ENCODE results near the gene PLD1. TPM values are rescaled to one million over a fixed set of nuclear protein-coding genes. Genes with fewer than 3 reads are reported as not detected.

Gene PLD1
- total RNA-seq, 4 donors from 2014 or later, result 30.9 to 67.9 (median 56.0) TPM

GRCh38 chr3:171847133-171847532 lies 36.9 kb upstream of the PLD1 start:
- 62 to 72% methylated on average over 6 of the region's 6 CpGs for WGBS, 2 donors
- Histone ChIP-seq H3K27ac (no peak overlapping the region), H3K4me1 (no peaks in the 10 kb centered on the region), H3K36me3 (no peaks in the 10 kb centered on the region), H3K27me3 (no peaks in the 10 kb centered on the region), H3K9me3 (no peaks in the 10 kb centered on the region), H3K4me3 (no peak overlapping the region)
- TF ChIP-seq POLR2A (IDR thresholded peaks at IDR 0.05) (no peak), CTCF (IDR thresholded peaks at IDR 0.05) (no peak)
- intact Hi-C loops (cut with DNase I), result no loop called here
- no peak for DNase-seq

GRCh38 chr3:171846597-171846996 lies 36.3 kb upstream of the PLD1 start:
- WGBS, 2 donors, result 48 to 71% methylated on average over 2 of the region's 2 CpGs
- Histone ChIP-seq H3K4me3 (no peak overlapping the region), H3K27me3 (no peaks in the 10 kb centered on the region), H3K27ac (no peak overlapping the region), H3K4me1 (no peaks in the 10 kb centered on the region), H3K36me3 (no peaks in the 10 kb centered on the region), H3K9me3 (no peaks in the 10 kb centered on the region)
- DNase-seq, result no peak
- intact Hi-C loops (cut with DNase I), result no loop called here
- TF ChIP-seq CTCF (IDR thresholded peaks at IDR 0.05), result no peak
- no peak for TF ChIP-seq POLR2A (IDR thresholded peaks at IDR 0.05)

- H3K36me3 ChIP-seq, result no peaks in the 10 kb centered on the region
- no peak overlapping the region for H3K4me3 ChIP-seq
- DNase-seq, result no peak
- H3K4me1 ChIP-seq, result no peaks in the 10 kb centered on the region
- H3K9me3 ChIP-seq, result no peaks in the 10 kb centered on the region
- intact Hi-C loops (cut with DNase I), result no loop called here
- no peak for TF ChIP-seq POLR2A (IDR thresholded peaks at IDR 0.05)
- TF ChIP-seq CTCF (IDR thresholded peaks at IDR 0.05), result no peak
- H3K27me3 ChIP-seq, result no peaks in the 10 kb centered on the region
- 65 to 66% methylated on average over 3 of the region's 3 CpGs for WGBS, 2 donors
- no peak overlapping the region for H3K27ac ChIP-seq
These were observed 35.4 kb upstream of the PLD1 start for GRCh38 chr3:171845481-171846284.

- intact Hi-C loops (cut with DNase I), result no loop called here
- H3K4me1 ChIP-seq, result no peaks in the 10 kb centered on the region
- no peaks in the 10 kb centered on the region for H3K9me3 ChIP-seq
- H3K4me3 ChIP-seq, result no peak overlapping the region
- TF ChIP-seq POLR2A (IDR thresholded peaks at IDR 0.05) (no peak), CTCF (IDR thresholded peaks at IDR 0.05) (no peak)
- H3K27me3 ChIP-seq, result no peaks in the 10 kb centered on the region
- DNase-seq, result no peak
- H3K27ac ChIP-seq, result no peak overlapping the region
- WGBS, 2 donors, result 61 to 73% methylated on average over 2 of the region's 2 CpGs
- no peaks in the 10 kb centered on the region for H3K36me3 ChIP-seq
These were observed 34.6 kb upstream of the PLD1 start for GRCh38 chr3:171844873-171845272.

GRCh38 chr3:171842864-171843518 lies 32.7 kb upstream of the PLD1 start, which contains the start of gene TMEM212:
TSS of gene TMEM212 (plus strand) at chr3:171843349. CDS start at chr3:171843384, 35 bp downstream.
- DNase-seq, result no peak
- Histone ChIP-seq H3K9me3 (no peaks in the 10 kb centered on the region), H3K36me3 (no peaks in the 10 kb centered on the region), H3K4me1 (peaks cover 0 to 9% (median 0%) of the 10 kb centered on the region in 3 donors), H3K27ac (peak within 1 kb of the TSS in 1 of 4 donors; percentile 42), H3K27me3 (no peaks in the 10 kb centered on the region), H3K4me3 (no peak within 1 kb of the TSS)
- TF ChIP-seq CTCF (IDR thresholded peaks at IDR 0.05), result no peak
- no peak for TF ChIP-seq POLR2A (IDR thresholded peaks at IDR 0.05)
- intact Hi-C loops (cut with DNase I), result no loop called here
- WGBS, 2 donors, result 41 to 79% methylated on average over 5 of the region's 5 CpGs

Measured in esophagus squamous epithelium (tissue), 5 donors.